Keratinocyte (primary cell): ENCODE results near the gene HSF4. TPM values are rescaled to one million over a fixed set of nuclear protein-coding genes. Genes with fewer than 3 reads are reported as not detected.
A peak's percentile ranks its signal among the peaks of the same experiment; 100 is the strongest.

Experiments
- DNase-seq: peaks from one replicate; pipeline ENCODE4 v3.0.0-alpha.2; 2011; ENCODE audit warnings: low read depth, missing footprints, low spot score
- FAIRE-seq: peaks from 2 replicates; lab custom pipeline; 2011; peaks lifted over from hg19 to GRCh38; lab: Jason Lieb, UNC
- H2AFZ ChIP-seq: 2 replicates; pipeline ENCODE4 v1.6.0; 2012; ENCODE audit warnings: low read length, control low read depth, inconsistent platforms; ENCODE audit not compliant: control insufficient read depth
- H3K27ac ChIP-seq: 2 replicates; pipeline ENCODE4 v1.5.1; 2011; ENCODE audit warnings: low read length; ENCODE audit not compliant: control insufficient read depth, insufficient read depth
- H3K27me3 ChIP-seq: 3 replicates; pipeline ENCODE4 v1.6.0; 2011; ENCODE audit warnings: low read length; ENCODE audit not compliant: control insufficient read depth, insufficient read depth; ENCODE audit errors: extremely low read depth
- H3K36me3 ChIP-seq, 2 experiments: 2 replicates in 1 of 2; 3 replicates in 1 of 2; pipeline ENCODE4 v1.5.1; 2011; ENCODE audit warnings: low read length in 2 of 2, mild to moderate bottlenecking in 1 of 2; ENCODE audit not compliant: control insufficient read depth in 2 of 2, insufficient read depth in 2 of 2; ENCODE audit errors: extremely low read depth in 1 of 2
- H3K4me1 ChIP-seq: 3 replicates; pipeline ENCODE4 v1.5.1; 2011; ENCODE audit warnings: low read length; ENCODE audit not compliant: control insufficient read depth, insufficient read depth; ENCODE audit errors: extremely low read depth
- H3K4me2 ChIP-seq: 3 replicates; pipeline ENCODE4 v1.6.0; 2011; ENCODE audit warnings: low read depth, low read length; ENCODE audit not compliant: control insufficient read depth, insufficient read depth; ENCODE audit errors: extremely low read depth
- H3K4me3 ChIP-seq, 3 experiments: fragments of 200-600 bp in 1 of 3; sonication (generic) in 1 of 3; 2 replicates in 2 of 3; 3 replicates in 1 of 3; pipeline ENCODE4 v1.5.1; 2011 to 2016; ENCODE audit warnings: low read length in 3 of 3, mild to moderate bottlenecking in 3 of 3, control low read depth in 2 of 3, inconsistent platforms in 1 of 3, low read depth in 1 of 3, mixed read lengths in 1 of 3, mixed run types in 1 of 3, moderate library complexity in 1 of 3; ENCODE audit not compliant: control insufficient read depth in 2 of 3, insufficient read depth in 2 of 3; ENCODE audit errors: extremely low read depth in 1 of 3
- H3K79me2 ChIP-seq: 2 replicates; pipeline ENCODE4 v1.6.0; 2012; ENCODE audit warnings: low read length; ENCODE audit not compliant: control insufficient read depth, insufficient read depth
- H3K9ac ChIP-seq: 3 replicates; pipeline ENCODE4 v1.6.0; 2011; ENCODE audit warnings: low read length; ENCODE audit not compliant: control insufficient read depth, insufficient read depth; ENCODE audit errors: extremely low read depth
- H3K9me1 ChIP-seq: 3 replicates; pipeline ENCODE4 v1.6.0; 2011; ENCODE audit warnings: low read length; ENCODE audit not compliant: control insufficient read depth, insufficient read depth; ENCODE audit errors: extremely low read depth
- H3K9me3 ChIP-seq: 2 replicates; pipeline ENCODE4 v1.5.1; 2012; ENCODE audit warnings: low read depth, low read length; ENCODE audit not compliant: control insufficient read depth
- H4K20me1 ChIP-seq: 3 replicates; pipeline ENCODE4 v1.6.0; 2011; ENCODE audit warnings: low read length; ENCODE audit not compliant: control insufficient read depth, insufficient read depth; ENCODE audit errors: extremely low read depth
- EZH2 ChIP-seq: IDR thresholded peaks from one replicate; pipeline ENCODE4 v1.6.1; 2012; ENCODE audit warnings: inconsistent platforms, mild to moderate bottlenecking, low read length, moderate library complexity
- dilution Hi-C: fragments of 300-500 bp; cut with MboI; formaldehyde crosslinking; loops from one replicate; pipeline ENCODE4 v1.7.0; 2020; ENCODE audit warnings: low sequenced_read_pairs; ENCODE audit not compliant: extremely low pct_ligation_motif_present
- polyA plus RNA-seq, 5 experiments: library from polyadenylated mRNA; depleted of rRNA in 3 of 5; stranded (reverse) in 3 of 5; stranded (forward) in 1 of 5; unstranded in 1 of 5; fragments of >200 nt; gene quantifications; 1 replicate in 1 of 5; 2 replicates in 3 of 5; 3 replicates in 1 of 5; pipeline versions ENCODE4 v1.2.1 to v1.2.3, GENCODE V29; 2011 to 2012; ENCODE audit warnings: missing spikeins in 2 of 5, low read depth in 1 of 5, low replicate concordance in 1 of 5
- TF ChIP-seq, protein P1 (sequence below), 3 experiments: IDR thresholded peaks in 1 of 3; conservative IDR thresholded peaks in 1 of 3; optimal IDR thresholded peaks in 1 of 3; 2 replicates in 2 of 3; 3 replicates in 1 of 3; pipeline versions ENCODE3 to v1.5.1; 2011; ENCODE audit warnings: low read length in 3 of 3, mild to moderate bottlenecking in 3 of 3, moderate library complexity in 2 of 3, control low read depth in 1 of 3, inconsistent platforms in 1 of 3; ENCODE audit not compliant: insufficient read depth in 2 of 3; ENCODE audit errors: extremely low read depth in 1 of 3

HSF4 gene
- polyA plus RNA-seq, 1 donor (not counting 4 experiments of a cell fraction or from before 2014, with no cell fraction given), result 4.3 TPM

DNA sequence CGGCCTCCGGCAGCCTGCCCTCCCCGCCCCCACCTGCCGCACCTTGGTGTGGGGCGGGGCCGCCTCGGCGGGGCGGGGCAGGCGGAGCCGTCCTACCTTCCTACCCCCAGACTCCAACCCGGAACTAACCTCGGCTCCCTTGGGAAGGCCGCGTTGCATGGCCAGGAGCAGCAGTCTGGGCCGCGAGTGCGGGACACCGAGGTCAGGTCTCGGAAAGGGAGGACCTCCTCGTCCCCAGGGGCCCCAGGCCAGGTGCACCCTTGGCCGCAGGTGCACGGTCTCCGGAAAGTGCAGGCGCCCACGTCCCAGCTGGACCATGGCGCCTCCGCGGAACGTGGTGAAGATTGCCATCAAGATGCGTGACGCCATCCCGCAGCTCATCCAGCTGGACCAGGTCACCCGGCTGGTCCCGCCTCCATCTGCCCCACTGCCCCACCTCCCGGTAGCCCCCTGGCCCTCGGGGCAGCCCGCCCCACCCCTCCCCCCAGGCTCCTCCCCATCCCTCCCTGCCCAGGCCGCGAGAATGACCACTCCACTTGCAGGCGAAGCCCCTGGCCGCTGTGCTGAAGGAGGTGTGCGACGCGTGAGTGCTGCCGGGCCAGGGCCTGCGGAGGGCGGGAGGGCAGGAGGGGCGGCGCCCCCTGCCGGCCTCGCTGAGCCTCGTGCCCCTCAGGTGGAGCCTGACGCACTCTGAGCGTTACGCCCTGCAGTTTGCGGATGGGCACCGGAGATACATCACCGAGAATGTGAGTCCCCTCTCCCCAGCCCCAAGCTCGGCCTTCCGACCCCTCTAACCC is 34.7 kb downstream of the HSF4 start, which contains the start of gene ELMO3:
Gene ELMO3 (plus strand): TSS at position 121 of the 797 bp plus-strand sequence. CDS start 196 bp downstream, at position 317.
- Histone ChIP-seq H3K79me2 (peaks cover 31% of the 10 kb centered on the region), H3K9ac (peak within 1 kb of the TSS; percentile 72), H3K4me2 (peak within 1 kb of the TSS; percentile 86), H3K9me3 (no peaks in the 10 kb centered on the region), H3K36me3 (peaks cover 41% of the 10 kb centered on the region in 2 experiments), H3K9me1 (peaks cover 2% of the 10 kb centered on the region), H3K27me3 (no peaks in the 10 kb centered on the region), H3K4me1 (peaks cover 18% of the 10 kb centered on the region), H2AFZ (no peak within 1 kb of the TSS), H3K4me3 (peak within 1 kb of the TSS; percentile 54 to 72 (median 70)), H3K27ac (peak within 1 kb of the TSS; percentile 47), H4K20me1 (no peaks in the 10 kb centered on the region)
- FAIRE-seq (peak; percentile 51), DNase-seq (no peak)
- dilution Hi-C loops, result no loop called here
- no peak for TF ChIP-seq EZH2
- TF ChIP-seq, protein P1, sequence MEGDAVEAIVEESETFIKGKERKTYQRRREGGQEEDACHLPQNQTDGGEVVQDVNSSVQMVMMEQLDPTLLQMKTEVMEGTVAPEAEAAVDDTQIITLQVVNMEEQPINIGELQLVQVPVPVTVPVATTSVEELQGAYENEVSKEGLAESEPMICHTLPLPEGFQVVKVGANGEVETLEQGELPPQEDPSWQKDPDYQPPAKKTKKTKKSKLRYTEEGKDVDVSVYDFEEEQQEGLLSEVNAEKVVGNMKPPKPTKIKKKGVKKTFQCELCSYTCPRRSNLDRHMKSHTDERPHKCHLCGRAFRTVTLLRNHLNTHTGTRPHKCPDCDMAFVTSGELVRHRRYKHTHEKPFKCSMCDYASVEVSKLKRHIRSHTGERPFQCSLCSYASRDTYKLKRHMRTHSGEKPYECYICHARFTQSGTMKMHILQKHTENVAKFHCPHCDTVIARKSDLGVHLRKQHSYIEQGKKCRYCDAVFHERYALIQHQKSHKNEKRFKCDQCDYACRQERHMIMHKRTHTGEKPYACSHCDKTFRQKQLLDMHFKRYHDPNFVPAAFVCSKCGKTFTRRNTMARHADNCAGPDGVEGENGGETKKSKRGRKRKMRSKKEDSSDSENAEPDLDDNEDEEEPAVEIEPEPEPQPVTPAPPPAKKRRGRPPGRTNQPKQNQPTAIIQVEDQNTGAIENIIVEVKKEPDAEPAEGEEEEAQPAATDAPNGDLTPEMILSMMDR (optimal IDR thresholded peaks at IDR 0.05 in 1 of 3, IDR thresholded peaks at IDR 0.05 in 1 of 3, conservative IDR thresholded peaks at IDR 0.05 in 1 of 3; ENCODE audit: extremely low read depth in 1 of 3, insufficient read depth in 2 of 3, low read length in 3 of 3), result peak; percentile 62 to 97 (median 83)

DNA sequence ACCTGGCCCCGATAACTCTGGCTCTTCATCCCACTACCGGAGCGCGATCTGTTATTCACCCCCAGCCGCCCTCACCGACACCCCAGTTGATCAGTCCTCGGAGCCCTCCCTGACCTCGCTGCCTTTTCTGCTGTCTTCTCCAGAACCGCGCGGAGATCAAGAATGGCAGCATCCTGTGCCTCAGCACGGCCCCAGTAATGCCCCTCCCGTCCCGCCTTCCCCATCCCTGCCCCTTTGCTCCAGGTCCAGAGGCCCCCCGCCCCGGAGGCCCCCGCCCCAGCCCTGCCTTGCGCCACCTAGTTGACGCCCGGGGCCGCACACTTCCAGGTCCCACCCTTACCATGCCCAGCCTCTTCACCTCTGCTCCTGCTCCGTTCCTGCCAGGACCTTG is 35.3 kb downstream of the HSF4 start:
- H3K36me3 ChIP-seq, result peaks cover 37 to 39% of the 10 kb centered on the region in 2 experiments
- H3K27ac ChIP-seq, result no peak overlapping the region
- dilution Hi-C loops, result no loop called here
- peak overlapping the region; percentile 86 for H3K4me2 ChIP-seq
- H4K20me1 ChIP-seq, result no peaks in the 10 kb centered on the region
- H3K4me3 ChIP-seq, result peak overlapping the region; percentile 54 to 72 (median 70)
- no peak overlapping the region for H2AFZ ChIP-seq
- TF ChIP-seq, protein P1 (optimal IDR thresholded peaks at IDR 0.05 in 1 of 3, IDR thresholded peaks at IDR 0.05 in 1 of 3, conservative IDR thresholded peaks at IDR 0.05 in 1 of 3; ENCODE audit: extremely low read depth in 1 of 3, insufficient read depth in 2 of 3, low read length in 3 of 3), result peak in 2 of 3 experiments; percentile 19 to 61
- TF ChIP-seq EZH2, result no peak
- peak overlapping the region; percentile 72 for H3K9ac ChIP-seq
- no peak for FAIRE-seq
- H3K27me3 ChIP-seq, result no peaks in the 10 kb centered on the region
- peaks cover 25% of the 10 kb centered on the region for H3K79me2 ChIP-seq
- H3K9me3 ChIP-seq, result no peaks in the 10 kb centered on the region
- H3K4me1 ChIP-seq, result peaks cover 18% of the 10 kb centered on the region
- peaks cover 2% of the 10 kb centered on the region for H3K9me1 ChIP-seq
- DNase-seq, result no peak
